GM20431 (cell line): ENCODE measurements around the gene CALCOCO1.
"Not testable (repeated sequence)": the region's sequence is repeated elsewhere in the genome, so short reads cannot be mapped to it uniquely, and the experiment has no call there.

Experiments
- in situ Hi-C: fragments of 300-500 bp; cut with MseI, MboI; formaldehyde crosslinking; loops from one replicate; pipeline ENCODE4 v1.15.0; 2020; ENCODE audit warnings: low sequenced_read_pairs; ENCODE audit not compliant: unreplicated experiment

Gene CALCOCO1

DNA sequence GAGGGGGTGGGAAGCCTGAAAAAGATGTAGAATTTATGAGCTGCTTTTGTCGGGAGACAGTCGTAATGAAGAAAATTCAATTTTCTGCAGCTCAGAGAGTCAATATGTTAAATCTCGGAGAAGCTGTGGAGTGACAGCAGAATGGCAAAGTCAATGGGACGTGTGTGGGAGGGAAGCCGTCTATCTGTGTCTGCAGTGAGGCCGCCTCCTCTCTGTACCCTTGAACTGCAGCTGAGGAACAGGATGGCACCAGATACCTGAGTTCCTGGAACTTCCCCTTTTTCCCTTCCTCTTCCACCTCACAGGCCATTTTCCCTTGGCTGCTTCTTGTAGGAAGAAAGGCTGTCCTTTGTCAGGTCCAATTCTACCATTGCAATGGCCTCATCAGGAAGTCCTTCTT lies 9.3 kb upstream of the CALCOCO1 start:
- in situ Hi-C loops: no loop called here

DNA sequence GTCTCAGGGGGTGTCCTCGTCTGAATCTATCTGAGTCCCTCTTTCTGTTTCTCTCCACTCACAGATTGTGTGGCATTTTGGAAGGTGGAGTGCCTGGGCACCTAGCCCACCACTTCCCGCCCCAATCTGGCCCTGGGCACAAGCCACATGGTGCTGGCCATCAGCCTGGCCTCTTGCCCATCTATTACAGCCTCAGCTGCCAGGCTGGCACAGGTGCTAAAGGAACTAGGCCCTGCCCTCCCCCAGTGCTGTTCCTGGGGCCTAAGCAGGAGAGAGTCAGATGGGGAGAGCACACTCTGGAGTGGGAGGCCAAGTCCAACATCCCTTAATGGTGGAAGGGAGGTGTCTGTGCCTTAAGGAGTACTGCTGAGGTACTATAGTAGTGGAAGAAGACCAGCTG lies 8.3 kb upstream of the CALCOCO1 start:
- in situ Hi-C loops: no loop called here

DNA sequence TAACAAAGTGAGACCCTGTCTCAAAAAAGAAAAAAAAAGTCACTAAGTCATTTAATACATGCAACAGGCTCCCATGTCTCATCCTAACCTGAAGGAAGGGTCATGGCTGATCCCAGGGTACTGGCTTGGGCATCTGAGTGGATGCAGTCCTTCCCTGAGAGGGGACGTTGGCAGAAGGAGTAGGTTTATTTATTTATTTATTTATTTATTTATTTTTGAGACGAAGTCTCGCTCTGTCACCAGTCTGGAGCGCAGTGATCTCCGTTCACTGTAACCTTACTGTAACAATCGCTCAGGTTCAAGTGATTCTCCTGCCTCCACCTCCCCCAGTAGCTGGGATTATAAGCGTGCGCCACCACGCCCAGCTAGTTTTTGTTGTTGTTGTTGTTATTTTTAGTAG lies 7.2 kb upstream of the CALCOCO1 start:
- in situ Hi-C loops: no loop called here

DNA sequence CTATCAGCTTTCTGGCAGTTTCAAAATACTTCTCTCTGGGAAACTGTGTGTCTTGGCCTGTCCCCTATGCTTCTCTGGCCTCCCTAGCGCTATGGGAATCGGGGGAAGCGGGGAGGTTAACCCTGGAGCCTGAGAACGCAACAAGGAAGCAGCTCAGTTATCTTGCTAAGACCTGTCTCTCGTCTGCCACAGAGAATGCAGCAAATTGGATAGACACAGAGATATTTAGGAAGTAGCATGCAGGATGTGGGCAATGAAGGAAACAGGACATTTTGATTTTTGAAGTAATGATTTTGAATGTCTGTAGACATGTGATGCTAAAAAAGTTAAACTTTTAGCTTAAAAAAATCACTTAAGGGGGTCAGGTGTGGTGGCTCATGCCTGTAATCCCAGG lies 6.6 kb upstream of the CALCOCO1 start:
- in situ Hi-C loops: no loop called here

DNA sequence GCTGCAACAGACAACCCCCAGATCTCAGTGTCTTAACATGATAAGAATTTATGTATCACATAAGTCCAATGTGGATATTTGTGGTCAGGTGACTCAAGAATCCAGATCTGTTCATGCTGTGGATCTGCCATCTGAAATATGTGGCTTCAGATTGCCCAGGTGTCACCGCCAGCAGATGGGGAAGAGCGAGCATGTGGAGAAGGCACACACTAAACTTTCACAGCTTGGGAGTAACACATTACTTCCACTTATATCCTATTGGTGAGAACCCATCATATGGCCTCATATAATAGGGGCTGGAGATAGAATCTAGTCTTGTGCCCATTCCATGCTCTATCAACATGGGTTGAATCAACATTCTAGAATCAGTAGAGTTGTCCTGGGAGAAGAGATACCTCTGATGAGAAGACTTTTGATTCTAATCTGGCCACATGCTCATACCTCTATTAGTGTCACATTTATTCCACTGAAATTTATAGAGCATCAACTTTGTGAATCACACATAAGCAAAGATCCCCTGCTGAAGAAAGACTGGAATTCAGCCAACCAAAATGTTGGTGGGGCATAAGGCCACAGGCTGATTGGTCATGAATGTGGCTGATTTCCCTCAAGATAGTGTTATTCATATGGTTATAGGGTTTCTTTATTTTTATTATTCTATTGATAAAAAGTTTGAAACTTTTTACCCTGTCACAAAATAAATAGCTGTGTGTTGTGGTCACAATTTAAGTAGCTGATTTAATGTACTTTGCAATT lies 6.0 kb upstream of the CALCOCO1 start:
- in situ Hi-C loops: no loop called here

DNA sequence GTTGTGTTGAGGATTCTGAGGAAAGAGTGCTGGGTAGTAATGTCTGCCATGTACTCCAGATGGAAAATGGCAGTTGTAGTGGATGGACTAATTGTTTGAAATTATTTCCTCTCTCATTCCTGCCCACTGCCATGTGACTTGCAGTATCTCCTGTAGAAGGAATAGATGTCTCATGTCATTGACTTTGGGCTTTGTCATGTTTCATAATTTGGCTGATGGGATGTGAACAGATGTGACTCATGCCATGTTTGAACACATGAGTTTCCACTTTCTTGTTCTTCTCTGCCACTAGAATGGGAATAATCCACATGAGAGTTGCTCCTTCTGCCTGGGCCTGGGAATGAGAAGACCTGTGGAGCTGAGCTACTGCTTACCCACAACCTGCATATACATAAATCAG lies 2.4 kb upstream of the CALCOCO1 start:
- in situ Hi-C loops: no loop called here

DNA sequence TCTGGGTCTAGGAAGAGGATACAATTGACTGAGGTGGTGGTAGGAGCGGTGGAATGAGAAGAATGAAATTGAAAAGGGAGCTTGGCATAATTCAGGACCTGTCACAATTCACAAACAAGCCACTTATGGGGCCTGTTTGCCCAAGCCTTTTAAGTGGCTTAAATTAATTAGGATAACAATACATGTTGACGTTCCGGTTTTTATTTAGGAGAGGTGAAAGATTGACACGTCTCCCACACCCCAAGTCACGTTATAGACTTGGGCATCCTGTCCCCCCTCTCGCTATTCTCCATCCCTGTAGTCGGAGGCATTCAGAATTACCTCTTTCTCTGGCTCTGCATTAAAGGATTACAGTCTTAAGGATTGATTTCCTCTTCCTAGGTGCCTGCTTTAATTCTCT lies 954 bp upstream of the CALCOCO1 start:
- in situ Hi-C loops: no loop called here

DNA sequence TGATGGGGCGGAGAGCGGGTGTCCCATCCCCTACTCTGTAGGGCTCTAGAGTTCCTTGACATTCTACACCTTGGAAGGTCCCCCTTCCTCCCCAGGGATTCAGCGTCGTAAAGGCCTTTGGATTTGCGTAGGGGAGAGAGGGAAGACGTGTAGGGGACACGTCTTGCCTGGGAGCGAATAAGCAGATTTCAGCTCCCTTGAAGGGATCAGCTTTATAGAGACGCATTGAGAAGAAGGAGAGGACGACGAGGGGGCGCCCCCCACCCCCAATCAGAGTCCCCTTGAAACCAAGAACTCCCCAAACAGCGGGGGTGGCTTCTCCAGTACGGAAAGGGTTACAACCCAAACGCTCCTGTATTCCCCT lies 324 bp downstream of the CALCOCO1 start:
- in situ Hi-C loops: no loop called here

DNA sequence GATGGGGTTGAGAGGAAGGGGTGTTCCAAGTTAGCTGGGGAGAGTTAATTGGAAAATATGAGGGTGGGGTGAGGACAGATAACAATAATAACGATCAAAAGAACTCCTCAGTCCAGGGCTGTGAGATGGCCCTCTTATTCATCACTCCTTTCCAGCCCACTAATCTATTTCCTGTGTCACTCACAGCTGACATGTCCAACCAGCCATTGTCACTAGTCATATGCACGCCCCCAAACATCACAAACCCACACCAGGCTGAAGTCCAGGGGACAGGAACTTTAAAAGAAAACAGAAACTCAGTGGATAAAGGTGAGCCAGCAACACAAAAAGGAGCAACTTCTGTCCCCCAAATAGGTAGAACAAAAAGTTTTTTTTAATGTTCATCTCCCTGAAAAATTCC lies 911 bp downstream of the CALCOCO1 start:
- in situ Hi-C loops: no loop called here

DNA sequence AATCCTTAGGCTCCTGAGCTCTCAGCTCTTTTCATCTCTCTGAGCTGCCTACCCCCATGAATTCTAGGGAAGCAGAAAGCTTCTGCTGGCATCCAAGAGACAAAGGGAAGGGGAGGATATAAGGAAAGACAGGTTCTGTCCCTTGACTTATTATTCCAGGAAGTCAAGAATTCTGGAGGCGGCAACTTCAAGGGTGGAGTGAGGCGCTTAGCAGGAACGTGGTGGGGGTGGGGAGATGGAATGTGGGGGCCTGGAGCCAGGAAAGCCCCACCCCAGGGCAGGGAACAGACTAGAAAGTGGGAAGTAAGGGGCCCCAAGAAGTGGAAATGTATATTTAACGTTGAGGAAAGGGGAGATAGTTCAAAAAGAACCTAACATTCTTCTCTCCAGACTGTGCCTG lies 1.4 kb downstream of the CALCOCO1 start:
- in situ Hi-C loops: no loop called here

DNA sequence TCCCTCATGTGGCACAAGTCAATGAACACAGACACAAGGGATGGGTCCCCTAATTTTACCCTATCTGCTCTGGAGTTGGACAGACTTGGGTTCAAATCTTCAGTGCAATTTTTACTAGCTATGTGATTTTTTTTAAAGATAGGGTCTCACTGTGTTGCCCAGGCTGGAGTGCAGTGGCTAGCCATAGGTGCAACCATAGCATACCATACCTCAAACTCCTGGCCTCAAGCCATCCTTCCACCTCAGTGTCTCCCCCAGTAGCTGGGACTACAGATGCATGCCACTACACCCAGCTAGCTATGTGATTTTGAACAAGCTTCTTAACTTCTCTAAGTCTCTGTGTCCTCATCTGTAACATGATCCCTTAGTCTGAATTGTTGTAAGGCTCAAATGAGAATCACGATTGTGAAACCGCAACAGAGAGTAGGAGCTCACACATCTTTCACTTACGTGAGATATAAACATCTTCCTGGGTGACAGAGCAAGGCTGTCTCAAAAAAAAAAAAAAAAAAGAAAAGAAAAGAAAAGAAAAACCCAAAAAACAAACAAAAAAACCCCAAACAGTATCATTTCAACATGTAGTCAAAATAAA lies 4.7 kb downstream of the CALCOCO1 start:
- in situ Hi-C loops: no loop called here

DNA sequence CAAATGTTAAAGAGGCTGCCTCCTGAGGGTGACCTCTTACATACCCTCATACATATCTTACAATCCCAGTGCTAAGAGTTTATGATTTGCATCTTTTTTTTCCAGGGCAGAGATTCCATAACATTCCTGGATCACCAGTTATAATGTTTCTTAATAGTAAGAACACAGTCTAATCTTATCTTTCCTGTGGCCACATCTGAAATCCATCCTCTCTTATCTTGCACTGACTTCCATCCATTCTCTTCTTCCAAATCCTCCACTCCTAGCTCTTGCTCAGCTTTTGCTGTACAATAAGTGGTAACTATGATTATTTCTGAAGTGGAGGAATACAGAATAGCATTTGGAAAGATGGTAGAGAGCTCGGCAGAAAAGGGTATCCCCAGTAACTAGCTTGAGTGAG lies 6.3 kb downstream of the CALCOCO1 start:
- in situ Hi-C loops: no loop called here

DNA sequence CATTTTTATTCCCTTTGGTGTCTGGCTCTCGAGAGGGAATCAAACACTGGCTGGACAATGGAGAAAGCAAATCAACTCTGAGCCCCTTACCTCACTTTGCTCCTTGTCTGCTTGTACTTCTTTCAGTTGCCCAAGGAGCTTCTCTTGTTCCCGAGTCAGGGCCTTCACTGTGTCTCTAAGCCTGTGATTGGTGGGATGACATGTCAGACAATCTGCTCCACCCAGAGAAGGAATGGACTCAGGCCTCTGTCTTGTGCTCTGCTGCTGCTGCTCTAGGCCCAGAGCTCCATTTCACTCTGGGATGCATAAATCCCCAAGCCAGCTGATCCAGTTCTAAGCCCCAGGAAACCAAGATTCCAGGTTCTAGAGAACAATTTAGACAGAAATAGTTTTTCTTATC lies 7.6 kb downstream of the CALCOCO1 start:
- in situ Hi-C loops: no loop called here

DNA sequence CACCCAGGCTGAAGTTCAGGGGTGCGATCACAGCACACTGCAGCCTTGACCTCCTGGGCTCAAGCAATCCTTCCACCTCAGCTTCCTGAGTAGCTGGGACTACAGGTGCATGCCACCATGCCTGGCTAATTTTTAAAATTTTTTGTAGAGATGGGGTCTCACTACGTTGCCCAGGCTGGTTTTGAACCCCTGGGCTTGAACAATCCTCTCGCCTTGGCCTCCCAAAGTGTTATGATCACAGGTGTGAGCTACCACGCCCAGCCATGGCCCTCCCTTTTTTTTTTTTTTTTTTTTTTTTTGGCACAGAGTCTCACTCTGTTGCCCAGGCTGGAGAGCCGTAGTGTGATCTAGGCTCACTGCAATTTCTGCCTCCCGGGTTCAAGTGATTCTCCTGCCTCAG lies 8.7 kb downstream of the CALCOCO1 start:
- in situ Hi-C loops: not testable (repeated sequence)

DNA sequence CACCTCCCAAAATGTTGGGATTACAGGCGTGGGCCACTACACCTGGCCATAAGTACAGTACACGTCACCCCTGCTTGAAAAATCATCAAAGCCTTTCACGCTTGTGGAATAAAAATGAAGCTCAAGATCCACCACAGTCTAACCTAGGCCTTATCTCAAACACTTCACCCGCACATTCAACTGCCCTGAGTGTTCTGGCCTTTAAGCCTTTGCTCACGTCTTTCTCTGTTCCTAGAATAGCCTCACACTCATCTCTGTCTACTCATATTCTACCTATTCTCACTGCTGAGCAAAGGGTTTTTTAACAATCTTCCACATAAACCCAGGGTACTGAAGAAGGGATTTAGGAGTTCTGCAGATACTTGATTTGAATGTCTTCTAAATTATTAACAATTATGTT lies 9.9 kb downstream of the CALCOCO1 start:
- in situ Hi-C loops: no loop called here

DNA sequence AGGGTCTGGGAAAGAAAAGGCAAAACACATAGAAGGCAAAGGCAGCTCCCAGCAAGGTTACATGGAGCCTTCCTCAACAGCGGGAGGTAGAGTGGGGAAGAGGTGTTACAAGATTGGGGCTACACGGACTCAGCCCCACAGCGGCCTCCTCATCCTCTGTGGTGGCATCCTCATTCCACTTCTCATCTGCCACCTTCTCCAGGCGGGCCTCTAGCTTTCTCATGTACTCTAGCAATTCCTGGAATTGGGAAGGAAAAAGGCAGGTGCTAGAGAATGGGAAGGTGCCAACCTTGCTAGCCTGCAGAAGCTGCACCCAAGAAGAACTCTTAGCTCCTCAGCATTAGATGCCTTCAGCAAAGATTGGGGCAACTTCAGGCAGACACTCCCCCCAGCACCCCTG lies 13.2 kb downstream of the CALCOCO1 start:
- in situ Hi-C loops: no loop called here

DNA sequence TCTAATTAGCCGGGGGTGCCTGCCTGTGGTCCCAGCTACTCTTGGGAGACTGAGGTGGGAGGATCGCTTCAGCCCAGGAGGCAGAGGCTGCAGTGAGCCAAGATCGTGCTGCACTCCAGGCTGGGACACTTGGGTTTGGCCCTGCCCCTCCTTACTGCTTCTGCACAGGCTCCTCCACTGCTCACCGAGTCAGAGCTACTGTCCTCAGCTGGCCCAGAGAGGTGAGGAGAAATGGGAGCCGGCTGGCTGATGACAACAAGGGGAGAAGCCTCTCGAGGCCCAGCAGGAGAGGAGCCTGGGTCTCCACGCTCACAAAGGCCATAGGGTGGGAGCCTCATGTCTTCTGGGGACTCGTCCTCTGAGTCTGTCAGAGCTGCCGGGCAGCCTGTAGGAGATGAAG lies 13.7 kb downstream of the CALCOCO1 start:
- in situ Hi-C loops: no loop called here

DNA sequence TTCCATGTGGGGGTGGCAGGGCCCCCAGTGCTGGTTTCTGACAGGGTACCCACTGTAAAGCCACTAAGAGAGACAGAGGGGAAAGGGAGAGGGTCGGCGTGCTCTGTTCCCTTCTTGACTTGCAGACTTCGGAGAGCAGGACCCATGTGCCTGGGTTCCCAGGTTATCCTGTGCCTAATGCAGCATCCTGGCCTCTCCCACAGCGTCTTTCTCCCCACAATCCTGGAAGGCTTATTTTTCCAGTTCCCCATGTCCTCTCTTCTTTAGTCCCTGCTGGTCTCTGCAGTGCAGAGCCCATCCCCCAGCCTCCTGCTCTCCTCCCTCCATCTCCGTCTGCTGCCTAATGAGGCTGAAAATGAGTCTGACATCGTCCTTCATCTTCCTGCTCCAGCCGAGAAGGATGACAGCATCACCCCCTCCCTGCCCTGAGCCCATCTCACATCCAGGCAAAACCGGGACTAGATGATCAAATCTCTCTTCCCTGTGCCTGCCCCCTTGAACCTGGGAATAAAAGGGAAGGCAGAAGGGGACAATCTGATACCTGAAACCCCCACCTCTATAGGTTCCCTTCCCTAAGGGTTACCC lies 15.1 kb downstream of the CALCOCO1 start:
- in situ Hi-C loops: no loop called here

DNA sequence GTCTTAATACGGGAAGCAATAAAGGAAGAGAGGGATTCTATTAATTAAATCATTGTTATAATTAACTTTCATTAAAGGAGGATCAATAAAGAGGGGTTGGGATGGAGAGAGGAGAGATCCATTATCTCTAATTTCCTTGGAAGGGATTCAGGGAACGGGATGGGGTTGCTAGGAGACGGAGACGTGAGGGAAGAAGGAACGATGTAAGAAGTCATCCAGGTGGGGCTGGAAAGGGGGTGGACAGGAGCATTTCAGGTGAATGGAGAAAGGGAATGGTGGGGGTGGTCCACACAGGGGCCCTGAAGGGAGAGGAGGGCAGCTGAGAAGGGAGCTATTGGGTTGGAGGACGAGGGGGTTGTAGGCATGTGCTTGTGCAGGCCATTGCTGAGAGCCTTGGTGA lies 17.2 kb downstream of the CALCOCO1 start:
- in situ Hi-C loops: no loop called here

DNA sequence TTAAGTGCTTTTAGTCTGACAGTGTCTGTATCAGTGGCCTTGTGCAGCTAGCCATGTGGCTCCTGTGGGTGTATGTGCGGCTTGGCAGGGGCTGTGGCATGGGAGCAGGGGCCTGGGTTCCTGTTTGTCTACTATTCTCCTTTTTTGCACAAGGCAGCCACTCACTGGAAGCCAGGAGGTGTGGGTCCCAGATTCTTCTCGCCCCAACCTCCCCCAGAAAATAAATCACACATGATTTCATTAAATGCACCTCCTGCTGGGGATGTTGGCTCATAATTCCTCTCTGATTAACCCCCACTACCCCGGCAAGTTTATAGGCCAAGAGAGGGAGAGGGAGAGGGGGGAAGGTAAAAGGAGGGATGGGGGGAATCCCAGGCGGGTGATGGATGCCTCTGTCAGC lies 17.6 kb downstream of the CALCOCO1 start:
- in situ Hi-C loops: no loop called here

DNA sequence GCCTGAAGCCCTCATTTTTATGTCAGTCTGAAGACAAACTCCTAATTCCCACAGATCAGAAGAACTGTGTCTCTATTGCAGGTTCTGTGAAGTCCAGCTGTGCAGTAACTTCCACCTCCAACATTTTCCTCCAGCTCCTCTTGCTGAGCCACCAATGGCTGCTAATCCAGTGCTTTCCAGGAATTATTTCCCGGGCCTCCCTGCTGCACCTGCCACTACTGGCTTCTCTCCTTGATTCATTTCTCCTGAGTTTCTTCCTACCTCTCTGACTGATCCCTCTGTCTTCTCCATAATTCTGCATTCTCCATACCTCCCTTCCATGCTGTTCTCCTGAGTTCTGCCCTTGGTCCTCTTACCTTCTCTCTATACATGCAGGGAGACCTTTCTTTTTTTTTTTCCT lies 21.2 kb downstream of the CALCOCO1 start:
- in situ Hi-C loops: no loop called here

DNA sequence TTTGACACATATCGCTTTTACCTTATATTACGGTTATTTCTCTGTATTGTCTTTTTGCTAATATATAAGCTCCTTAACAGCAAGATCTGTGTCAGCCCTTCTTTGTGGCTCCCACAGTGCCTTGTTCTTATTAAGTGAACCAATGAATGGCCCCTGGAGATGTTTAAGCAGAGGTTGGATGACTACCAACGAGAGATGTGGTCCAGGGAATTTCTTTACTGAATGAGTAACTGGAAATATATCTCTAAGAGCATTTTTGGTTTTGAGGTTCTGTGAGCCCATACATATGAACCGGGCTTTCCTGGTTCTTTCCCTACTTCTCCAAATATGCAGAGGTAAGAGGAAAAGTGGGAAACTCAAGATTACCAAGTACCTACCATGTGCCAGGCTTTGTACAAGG lies 23.5 kb downstream of the CALCOCO1 start:
- in situ Hi-C loops: loop anchor here (5.0 kb wide), 1 partner anchor 39 kb away; no protein-coding TSS in a partner anchor
